Hepatocyte (in vitro differentiated cells): ENCODE data around the gene HVCN1. TPM values are rescaled to one million over a fixed set of nuclear protein-coding genes. Genes with fewer than 3 reads are reported as not detected.
"Not testable (repeated sequence)": the region's sequence is repeated elsewhere in the genome, so short reads cannot be mapped to it uniquely, and the experiment has no call there.

Source experiments
- DNase-seq: peaks from one replicate; pipeline ENCODE4 v3.0.0-alpha.2; 2016; ENCODE audit warnings: low spot score
- H2AFZ ChIP-seq: fragments of 200-600 bp; sonication (generic); 2 replicates; pipeline ENCODE4 v1.6.0; 2016; ENCODE audit warnings: antibody characterized with exemption, mild to moderate bottlenecking
- H3K27ac ChIP-seq: fragments of 200-600 bp; sonication (generic); 2 replicates; pipeline ENCODE4 v1.5.1; 2016; ENCODE audit warnings: mild to moderate bottlenecking
- H3K27me3 ChIP-seq: fragments of 200-600 bp; sonication (generic); 2 replicates; pipeline ENCODE4 v1.6.1; 2016
- H3K36me3 ChIP-seq: fragments of 200-600 bp; sonication (generic); replicated peaks from 2 replicates; pipeline ENCODE4 v1.5.1; 2016; ENCODE audit warnings: low read depth; ENCODE audit not compliant: insufficient read depth
- H3K4me1 ChIP-seq: fragments of 200-600 bp; sonication (generic); 2 replicates; pipeline ENCODE4 v1.5.1; 2016; ENCODE audit warnings: mild to moderate bottlenecking, moderate library complexity; ENCODE audit not compliant: insufficient read depth
- H3K4me2 ChIP-seq: fragments of 200-600 bp; sonication (generic); 2 replicates; pipeline ENCODE4 v1.6.0; 2016
- H3K4me3 ChIP-seq: fragments of 200-600 bp; sonication (generic); 2 replicates; pipeline ENCODE4 v1.5.1; 2016; ENCODE audit warnings: mild to moderate bottlenecking
- H3K79me2 ChIP-seq: fragments of 200-600 bp; sonication (generic); 2 replicates; pipeline ENCODE4 v1.6.0; 2017; ENCODE audit warnings: mild to moderate bottlenecking
- H3K9me2 ChIP-seq: fragments of 200-600 bp; sonication (generic); replicated peaks from 2 replicates; pipeline ENCODE4 v1.6.0; 2017; ENCODE audit warnings: mild to moderate bottlenecking; ENCODE audit not compliant: insufficient read depth
- H3K9me3 ChIP-seq: fragments of 200-600 bp; sonication (generic); 2 replicates; pipeline ENCODE4 v1.5.1; 2016; ENCODE audit warnings: low read depth, mild to moderate bottlenecking
- H4K20me1 ChIP-seq: fragments of 200-600 bp; sonication (generic); 2 replicates; pipeline ENCODE4 v1.6.0; 2016; ENCODE audit warnings: mild to moderate bottlenecking; ENCODE audit not compliant: insufficient read depth, poor library complexity, severe bottlenecking
- CTCF ChIP-seq: fragments of 200-600 bp; sonication (generic); IDR thresholded peaks from 2 replicates; pipeline ENCODE4 v1.5.1; 2016; ENCODE audit warnings: antibody characterized with exemption, mild to moderate bottlenecking; ENCODE audit not compliant: poor library complexity
- EZH2 ChIP-seq: fragments of 200-600 bp; sonication (generic); IDR thresholded peaks from 2 replicates; pipeline ENCODE4 v1.6.1; 2016; ENCODE audit warnings: antibody characterized with exemption, mild to moderate bottlenecking, borderline replicate concordance
- EZH2phosphoT487 ChIP-seq: fragments of 200-600 bp; sonication (generic); IDR thresholded peaks from one replicate; pipeline ENCODE4 v1.6.1; 2018; ENCODE audit warnings: antibody characterized with exemption, mild to moderate bottlenecking, low read depth, moderate library complexity; ENCODE audit not compliant: unreplicated experiment, severe bottlenecking
- WGBS: methylation state at CpG from one replicate; pipeline ENCODE4 v1.1.6; 2016; ENCODE audit warnings: low lambda C conversion rate; ENCODE audit errors: missing lambda C conversion rate; 5-methylcytosine and 5-hydroxymethylcytosine counted together
- polyA plus RNA-seq: library from polyadenylated mRNA; unstranded; fragments of >200 nt; fragmentation: Nextera tagmentation; extraction: Ambion mirVana; gene quantifications from 2 replicates; pipeline ENCODE4 v1.2.1, GENCODE V29; 2016
- total RNA-seq: library from RNA; depleted of rRNA; stranded (reverse); fragments of >200 nt; gene quantifications from 2 replicates; pipeline ENCODE4 v1.2.3, GENCODE V29; 2014

The HVCN1 gene
- total and polyA plus RNA-seq, 2 experiments from 2014 or later, result 5.8 to 8.9 TPM

GRCh38 chr12:110613071-110613770, 75.7 kb downstream of the HVCN1 start:
- Histone ChIP-seq H3K79me2 (peaks cover 10% of the 10 kb centered on the region), H3K4me1 (peaks cover 3% of the 10 kb centered on the region), H2AFZ (peak overlapping the region; percentile 16), H3K4me3 (no peak overlapping the region), H3K4me2 (peak overlapping the region; percentile 74), H3K36me3 (no peaks in the 10 kb centered on the region), H3K27ac (no peak overlapping the region), H3K27me3 (no peaks in the 10 kb centered on the region), H3K9me2 (no peaks in the 10 kb centered on the region), H4K20me1 (no peaks in the 10 kb centered on the region), H3K9me3 (no peaks in the 10 kb centered on the region)
- TF ChIP-seq CTCF, result no peak
- no peak for TF ChIP-seq EZH2phosphoT487
- no peak for TF ChIP-seq EZH2
- no peak for DNase-seq
- 89% methylated on average over 22 of the region's 23 CpGs for WGBS

GRCh38 chr12:110606253-110606611, 82.7 kb downstream of the HVCN1 start:
- no peaks in the 10 kb centered on the region for H3K79me2 ChIP-seq
- H3K9me2 ChIP-seq, result no peaks in the 10 kb centered on the region
- TF ChIP-seq EZH2, result no peak
- no peak for TF ChIP-seq CTCF
- TF ChIP-seq EZH2phosphoT487, result no peak
- H2AFZ ChIP-seq, result no peak overlapping the region
- H3K9me3 ChIP-seq, result no peaks in the 10 kb centered on the region
- no peaks in the 10 kb centered on the region for H3K4me1 ChIP-seq
- no peak overlapping the region for H3K4me2 ChIP-seq
- WGBS, result 92% methylated on average over 8 of the region's 8 CpGs
- DNase-seq, result no peak
- no peaks in the 10 kb centered on the region for H3K36me3 ChIP-seq
- H4K20me1 ChIP-seq, result no peaks in the 10 kb centered on the region
- H3K4me3 ChIP-seq, result no peak overlapping the region
- H3K27ac ChIP-seq, result no peak overlapping the region
- H3K27me3 ChIP-seq, result no peaks in the 10 kb centered on the region

GRCh38 chr12:110602085-110602814, 86.7 kb downstream of the HVCN1 start:
- not testable (repeated sequence) for H3K79me2 ChIP-seq, H2AFZ ChIP-seq, H3K4me1 ChIP-seq, H3K4me2 ChIP-seq, H4K20me1 ChIP-seq, H3K9me2 ChIP-seq, H3K27me3 ChIP-seq, H3K27ac ChIP-seq, H3K9me3 ChIP-seq, H3K36me3 ChIP-seq, H3K4me3 ChIP-seq
- peak; percentile 72 for TF ChIP-seq CTCF
- WGBS, result 68% methylated on average over 14 of the region's 14 CpGs
- DNase-seq, result peak; percentile 60
